ENCODE measurements around the gene DLX3.

The DLX3 gene

GRCh38 chr17:49992191-49992932 is 2.7 kb downstream of the DLX3 start:
- DNase-seq (ENCODE audit: low read depth), result no peak

DNA sequence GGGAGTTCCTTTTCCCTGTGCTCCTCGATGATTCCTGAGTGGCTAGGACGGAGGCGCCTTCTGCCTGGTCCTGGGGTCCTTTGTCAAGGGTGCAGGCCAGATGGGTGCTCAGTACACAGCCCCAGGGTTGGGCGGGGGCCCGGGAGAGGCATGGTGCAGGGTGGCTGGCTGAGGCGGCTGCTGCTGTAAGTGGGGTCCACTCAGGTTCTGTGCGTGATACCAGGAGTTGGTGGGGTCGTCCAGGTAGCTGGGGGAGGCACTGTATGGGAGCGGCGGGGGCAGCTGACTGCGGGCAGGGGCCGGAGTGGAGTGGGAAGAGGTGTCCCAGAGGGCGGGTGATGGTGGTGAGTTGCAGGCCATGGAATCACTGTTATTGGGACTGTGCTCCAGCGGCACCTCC is 3.6 kb downstream of the DLX3 start:
- DNase-seq (ENCODE audit: low read depth), result no peak

- no peak for DNase-seq (ENCODE audit: low read depth)
Observed at GRCh38 chr17:49990921-49991320, 4.1 kb downstream of the DLX3 start.

DNA sequence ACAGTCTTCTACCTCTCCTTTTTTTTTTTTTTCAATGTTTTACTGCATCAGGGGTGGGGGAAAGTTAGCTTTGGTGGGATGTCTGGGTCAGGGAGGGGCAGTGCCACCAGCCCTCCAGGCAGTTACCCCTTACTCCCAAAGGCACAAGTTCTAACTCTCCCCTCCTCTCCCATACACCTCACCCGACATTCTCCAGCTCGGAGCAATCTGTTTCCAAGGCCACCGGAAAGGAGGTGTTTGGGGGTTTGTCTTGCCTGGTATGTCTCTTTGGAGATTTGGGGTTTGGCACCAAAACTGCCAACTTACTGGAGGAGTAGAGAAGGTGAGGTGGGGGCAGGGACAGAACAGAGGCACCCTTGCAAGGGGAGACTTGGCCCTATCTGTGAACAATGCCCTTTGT is 4.7 kb downstream of the DLX3 start:
- DNase-seq (ENCODE audit: low read depth), result no peak

- DNase-seq (ENCODE audit: low read depth), result no peak
Observed at GRCh38 chr17:49989518-49989880, 5.5 kb downstream of the DLX3 start.

- DNase-seq (ENCODE audit: low read depth), result no peak
Observed at GRCh38 chr17:49987681-49988441, 7.2 kb downstream of the DLX3 start.

- DNase-seq (ENCODE audit: low read depth), result no peak
Observed at GRCh38 chr17:49987290-49987585, 7.8 kb downstream of the DLX3 start.

DNA sequence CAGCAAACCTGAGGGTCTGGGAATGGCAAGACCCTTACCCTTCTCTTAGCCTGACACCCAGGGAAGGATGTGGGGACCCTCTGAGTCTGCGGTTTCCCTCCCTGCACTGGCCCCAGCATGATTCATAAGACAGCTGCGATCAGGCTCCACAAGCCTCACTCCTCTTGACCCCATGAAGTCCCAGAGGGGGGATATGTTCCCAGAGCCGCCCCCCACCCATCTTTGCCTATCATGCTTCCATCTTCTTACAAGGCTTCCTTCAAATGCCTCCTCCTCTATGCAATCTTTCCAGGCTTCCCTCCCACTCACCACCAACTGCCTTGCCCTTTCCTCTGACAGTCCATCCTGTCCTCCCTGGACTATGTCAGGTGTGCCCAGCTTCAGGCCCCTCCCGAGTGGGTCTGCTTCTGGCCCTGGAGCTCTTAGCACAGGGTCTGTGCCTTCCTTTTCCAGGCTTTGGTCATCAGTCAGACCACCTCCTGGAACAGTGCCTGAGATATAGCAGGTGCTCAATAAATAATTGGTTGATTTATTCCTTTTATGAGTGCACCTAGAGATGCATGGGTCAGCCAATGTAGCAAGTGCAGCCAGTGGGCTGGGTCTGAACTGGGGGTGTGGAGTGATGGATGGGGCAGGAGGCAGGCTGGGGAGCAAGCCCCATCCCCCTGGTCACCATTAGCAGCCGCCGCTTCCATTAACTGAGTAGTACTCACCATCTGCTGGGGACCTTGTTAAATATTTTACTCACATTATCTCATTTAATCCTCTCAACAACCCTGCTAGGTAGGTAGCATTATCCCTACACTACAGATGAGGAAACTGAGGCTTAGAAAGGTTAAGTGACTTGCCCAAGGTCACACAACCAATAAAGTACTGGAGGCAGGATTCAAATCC is 8.4 kb downstream of the DLX3 start:
- DNase-seq (ENCODE audit: low read depth), result no peak

GRCh38 chr17:49985310-49985990 is 9.6 kb downstream of the DLX3 start:
- no peak for DNase-seq (ENCODE audit: low read depth)

DNA sequence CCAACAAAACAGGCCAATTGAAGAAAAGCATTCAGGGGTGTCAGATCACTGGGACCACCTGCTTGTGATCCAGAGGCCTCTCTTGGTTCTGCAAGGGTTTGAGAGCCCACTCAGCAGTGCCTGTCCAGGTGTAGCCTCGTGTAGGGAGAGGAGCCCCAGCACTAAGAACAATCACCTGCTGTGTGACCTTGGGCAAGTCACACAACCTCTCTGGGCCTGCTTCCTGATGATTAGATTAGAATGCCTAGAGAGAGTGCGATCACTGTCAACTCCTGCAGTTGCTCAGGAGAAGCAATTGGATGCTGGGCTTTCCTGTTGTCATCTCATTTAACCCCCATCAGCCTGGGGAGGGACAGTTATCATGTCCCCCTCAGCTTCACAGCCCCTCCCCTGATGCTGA is 10.2 kb downstream of the DLX3 start:
- no peak for DNase-seq (ENCODE audit: low read depth)

GRCh38 chr17:49984283-49984682 is 10.7 kb downstream of the DLX3 start:
- no peak for DNase-seq (ENCODE audit: low read depth)

GRCh38 chr17:49980703-49981197 is 14.3 kb downstream of the DLX3 start:
- no peak for DNase-seq (ENCODE audit: low read depth)

DNA sequence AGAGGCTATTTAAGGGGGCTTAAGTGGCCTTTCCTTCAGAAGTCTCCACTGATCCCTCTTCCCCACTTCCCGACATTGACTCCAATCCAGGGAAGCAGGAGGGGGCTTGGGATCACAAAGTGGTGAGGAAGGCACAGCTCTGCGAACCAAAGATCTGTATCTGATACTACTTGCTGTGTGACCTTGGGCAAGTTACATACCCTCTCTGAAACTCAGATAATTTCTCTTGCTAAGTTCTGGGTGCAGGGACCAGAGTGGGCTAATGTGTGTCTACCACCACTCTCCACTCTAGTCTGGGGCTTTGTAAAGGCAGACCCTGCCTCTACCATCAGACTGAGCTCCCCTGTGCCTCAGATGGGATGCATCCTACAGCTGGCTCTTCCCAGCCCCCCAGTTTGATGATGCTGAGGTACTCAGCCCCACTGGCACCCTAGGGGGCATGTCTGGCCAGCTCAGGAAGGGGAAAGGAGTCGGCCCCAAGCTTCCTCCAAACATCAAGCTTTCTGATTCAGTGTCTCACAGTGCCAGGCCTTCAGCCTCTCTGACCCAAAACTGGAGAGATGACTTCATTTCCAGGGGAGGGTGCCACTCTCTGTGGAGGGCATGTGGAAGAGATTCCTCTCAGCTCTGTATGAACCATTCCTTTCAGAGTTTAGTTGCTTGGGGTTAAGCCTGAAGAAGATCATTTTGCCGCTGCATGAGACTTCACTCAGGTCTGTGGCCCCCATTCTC is 15.1 kb downstream of the DLX3 start:
- no peak for DNase-seq (ENCODE audit: low read depth)

GRCh38 chr17:49978501-49978900 is 16.5 kb downstream of the DLX3 start:
- no peak for DNase-seq (ENCODE audit: low read depth)

GRCh38 chr17:49977463-49978389 is 17.3 kb downstream of the DLX3 start:
- DNase-seq (ENCODE audit: low read depth), result no peak

GRCh38 chr17:49976828-49977202 is 18.2 kb downstream of the DLX3 start:
- no peak for DNase-seq (ENCODE audit: low read depth)

GRCh38 chr17:49976163-49976827 is 18.7 kb downstream of the DLX3 start:
- no peak for DNase-seq (ENCODE audit: low read depth)

DNA sequence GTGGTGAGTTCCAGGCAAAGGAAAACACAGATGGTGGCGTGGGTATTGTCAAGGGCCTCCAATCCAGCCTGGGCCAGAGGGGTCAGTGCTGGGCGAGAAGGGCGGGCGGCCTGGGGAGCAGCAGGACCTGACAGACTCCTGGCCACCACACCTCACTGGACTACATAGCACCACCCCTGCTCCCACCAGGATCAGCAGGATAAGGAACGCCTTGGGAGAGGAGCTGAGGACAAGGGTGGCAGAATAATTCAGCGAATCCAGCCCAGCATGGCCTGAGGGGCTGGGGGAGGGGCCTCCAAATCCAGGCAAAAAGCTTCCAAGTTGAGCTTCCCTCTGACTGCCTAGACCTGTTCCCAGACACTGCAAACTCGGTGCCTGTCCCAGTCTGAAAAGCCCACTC is 19.5 kb downstream of the DLX3 start:
- no peak for DNase-seq (ENCODE audit: low read depth)

DNA sequence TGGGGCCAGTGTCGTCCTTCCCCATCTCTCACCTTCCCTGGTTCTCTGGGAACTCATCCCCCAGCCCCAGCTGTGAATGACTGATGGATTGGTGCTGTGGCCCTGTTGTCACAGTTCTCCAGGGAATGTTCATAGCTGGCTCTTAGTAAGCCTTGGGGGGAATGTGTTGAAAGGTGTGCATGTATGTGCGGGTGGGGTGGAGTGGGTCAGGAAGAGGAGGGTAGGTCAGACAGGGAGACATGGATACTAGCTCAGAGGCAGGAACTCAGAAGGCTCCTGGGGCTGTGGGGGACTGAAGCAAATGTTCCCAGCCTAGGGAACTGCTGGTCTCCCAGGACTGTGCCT is 21.8 kb downstream of the DLX3 start:
- no peak for DNase-seq (ENCODE audit: low read depth)
